GM23338 (cell line): ENCODE measurements around the gene BCL2. TPM values are rescaled to one million over a fixed set of nuclear protein-coding genes. Genes with fewer than 3 reads are reported as not detected.

Experiments used
- ATAC-seq: fragments of 200-7000 bp; cut with Tn5 transposase; 3 replicates; pipeline ENCODE4 v1.9.1; 2020
- DNase-seq: peaks from one replicate; pipeline ENCODE4 v3.0.0-alpha.2; 2015; ENCODE audit warnings: low spot score
- H2AFZ ChIP-seq: fragments of 200-600 bp; sonication (generic); 2 replicates; pipeline ENCODE4 v1.8.0; 2016; ENCODE audit warnings: antibody characterized with exemption, mild to moderate bottlenecking, moderate library complexity
- H3F3A ChIP-seq: fragments of 200-600 bp; sonication (generic); replicated peaks from 2 replicates; pipeline ENCODE4 v1.8.0; 2017; ENCODE audit warnings: antibody characterized with exemption, mixed run types, low read depth
- H3K27ac ChIP-seq: fragments of 200-600 bp; sonication (generic); 2 replicates; pipeline ENCODE4 v1.6.1; 2016; ENCODE audit warnings: low read depth
- H3K27me3 ChIP-seq: fragments of 200-600 bp; sonication (generic); 2 replicates; pipeline ENCODE4 v1.8.0; 2016; ENCODE audit warnings: mild to moderate bottlenecking, mixed run types, moderate library complexity; ENCODE audit not compliant: insufficient read depth
- H3K36me3 ChIP-seq: fragments of 200-600 bp; sonication (generic); 2 replicates; pipeline ENCODE4 v1.8.0; 2016; ENCODE audit warnings: mild to moderate bottlenecking; ENCODE audit not compliant: insufficient read depth
- H3K4me1 ChIP-seq: fragments of 200-600 bp; sonication (generic); 2 replicates; pipeline ENCODE4 v1.8.0; 2016; ENCODE audit warnings: mild to moderate bottlenecking, moderate library complexity; ENCODE audit not compliant: insufficient read depth
- H3K4me2 ChIP-seq: fragments of 200-600 bp; sonication (generic); 2 replicates; pipeline ENCODE4 v1.7.1; 2017; ENCODE audit warnings: mixed run types
- H3K4me3 ChIP-seq: fragments of 200-600 bp; sonication (generic); 2 replicates; pipeline ENCODE4 v1.6.1; 2016; ENCODE audit warnings: mixed run types
- H3K79me2 ChIP-seq: fragments of 200-600 bp; sonication (generic); replicated peaks from 2 replicates; pipeline ENCODE4 v1.8.0; 2017; ENCODE audit warnings: mild to moderate bottlenecking; ENCODE audit not compliant: insufficient read depth
- H3K9me2 ChIP-seq: fragments of 200-600 bp; sonication (generic); 2 replicates; pipeline ENCODE4 v1.8.0; 2017; ENCODE audit not compliant: insufficient read depth
- H4K20me1 ChIP-seq: fragments of 200-600 bp; sonication (generic); replicated peaks from 2 replicates; pipeline ENCODE4 v1.8.0; 2017; ENCODE audit warnings: mild to moderate bottlenecking; ENCODE audit not compliant: insufficient read depth
- H3K27ac Mint-ChIP-seq: 2 replicates; pipeline ENCODE4 v1.8.0; 2020; ENCODE audit warnings: inconsistent platforms, mild to moderate bottlenecking, moderate library complexity, mixed read lengths
- H3K27me3 Mint-ChIP-seq: 3 replicates; pipeline ENCODE4 v1.8.0; 2022; ENCODE audit warnings: low read depth, mild to moderate bottlenecking, moderate library complexity, mixed read lengths, inconsistent platforms; ENCODE audit not compliant: insufficient read depth, poor library complexity
- H3K36me3 Mint-ChIP-seq: 3 replicates; pipeline ENCODE4 v1.8.0; 2021; ENCODE audit warnings: low read depth, mild to moderate bottlenecking, inconsistent platforms, moderate library complexity, mixed read lengths
- H3K4me1 Mint-ChIP-seq: 3 replicates; pipeline ENCODE4 v1.8.0; 2020; ENCODE audit warnings: mild to moderate bottlenecking, inconsistent platforms, mixed read lengths
- H3K4me3 Mint-ChIP-seq: 3 replicates; pipeline ENCODE4 v1.8.0; 2021; ENCODE audit warnings: moderate library complexity, mild to moderate bottlenecking, inconsistent platforms, mixed read lengths
- H3K9me3 Mint-ChIP-seq: 3 replicates; pipeline ENCODE4 v1.8.0; 2020; ENCODE audit warnings: moderate library complexity, mild to moderate bottlenecking, inconsistent platforms, mixed read lengths
- EZH2phosphoT487 ChIP-seq: fragments of 200-600 bp; sonication (generic); IDR thresholded peaks from one replicate; pipeline ENCODE4 v1.8.1; 2018; ENCODE audit warnings: antibody characterized with exemption; ENCODE audit not compliant: unreplicated experiment
- NANOG ChIP-seq: IDR thresholded peaks from 2 replicates; pipeline ENCODE4 v1.6.1; 2016; ENCODE audit warnings: antibody characterized with exemption, borderline replicate concordance
- STAT1 ChIP-seq: IDR thresholded peaks from one replicate; pipeline ENCODE4 v1.6.1; 2016; ENCODE audit warnings: antibody characterized with exemption; ENCODE audit not compliant: unreplicated experiment
- ZNF331 ChIP-seq: fragments of 250-450 bp; sonication (Bioruptor Pico); IDR thresholded peaks from 2 replicates; pipeline ENCODE4 v1.5.0; 2020; ENCODE audit warnings: low read depth, mild to moderate bottlenecking, moderate library complexity
- polyA plus RNA-seq: library from polyadenylated mRNA; unstranded; fragments of >200 nt; fragmentation: Nextera tagmentation; extraction: Ambion mirVana; gene quantifications from 2 replicates; pipeline ENCODE4 v1.2.1, GENCODE V29; 2016
- total RNA-seq: library from RNA; depleted of rRNA; stranded (reverse); fragments of >200 nt; shearing (Covaris generic); gene quantifications from 2 replicates; pipeline ENCODE4 v1.2.3, GENCODE V29; 2014
- TF ChIP-seq, protein P1 (sequence below): IDR thresholded peaks from one replicate; pipeline ENCODE4 v1.6.1; 2018; ENCODE audit warnings: antibody characterized with exemption; ENCODE audit not compliant: unreplicated experiment
- TF ChIP-seq, protein P2 (sequence below): IDR thresholded peaks from 2 replicates; pipeline ENCODE4 v1.6.1; 2016; ENCODE audit warnings: antibody characterized with exemption
- TF ChIP-seq, protein P3 (sequence below), 2 experiments: fragments of 200-600 bp in 1 of 2; sonication (generic) in 1 of 2; conservative IDR thresholded peaks; 2 replicates each; pipeline versions ENCODE4 v1.5.1 to v1.6.1; 2016 to 2017; ENCODE audit warnings: antibody characterized with exemption in 2 of 2, low read depth in 2 of 2, mild to moderate bottlenecking in 2 of 2, moderate library complexity in 1 of 2
- TF ChIP-seq, protein P4 (sequence below): fragments of 250-450 bp; sonication (Bioruptor Pico); IDR thresholded peaks from 2 replicates; pipeline ENCODE4 v1.5.0; 2020; ENCODE audit warnings: mild to moderate bottlenecking, moderate library complexity

The BCL2 gene
- total and polyA plus RNA-seq, 2 experiments from 2014 or later: 1.2 to 4.0 TPM

DNA sequence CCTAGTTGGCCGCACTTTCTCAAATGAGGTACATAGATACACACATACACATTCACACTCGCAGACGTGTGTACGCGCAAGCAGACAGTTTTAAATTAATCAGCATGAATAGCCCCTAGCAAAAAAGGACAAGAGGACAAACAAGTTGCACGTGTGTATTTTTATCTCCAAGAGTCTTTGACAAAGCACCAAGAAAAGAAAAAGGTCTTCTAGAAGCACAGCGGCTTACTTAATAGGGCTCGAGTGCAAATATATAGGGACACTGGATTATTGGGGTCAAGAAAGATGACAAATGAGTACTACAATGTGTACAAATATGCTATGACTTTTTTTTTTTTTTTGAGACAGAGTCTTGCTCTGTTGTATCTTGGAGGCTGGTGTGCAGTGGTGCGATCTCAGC lies 1.7 kb upstream of the BCL2 start:
- Histone ChIP-seq H3K27me3 (peaks cover 46% of the 10 kb centered on the region), H3K9me2 (no peaks in the 10 kb centered on the region), H3K4me1 (peaks cover 27% of the 10 kb centered on the region), H3K4me2 (peak overlapping the region; percentile 92), H2AFZ (peak overlapping the region; percentile 90; the same call in 1 of the 2 replicates), H3K79me2 (no peaks in the 10 kb centered on the region), H3K27ac (no peak overlapping the region), H3F3A (peaks cover 7% of the 10 kb centered on the region; the same call in 1 of the 2 replicates), H3K36me3 (no peaks in the 10 kb centered on the region), H3K4me3 (peak overlapping the region; percentile 69), H4K20me1 (no peaks in the 10 kb centered on the region)
- Mint-ChIP-seq H3K4me3 (peak overlapping the region; percentile 92), H3K27ac (no peak overlapping the region), H3K4me1 (peaks cover 25% of the 10 kb centered on the region), H3K9me3 (no peaks in the 10 kb centered on the region; the same call in 2 of the 3 replicates), H3K27me3 (peaks cover 31% of the 10 kb centered on the region), H3K36me3 (no peaks in the 10 kb centered on the region; the same call in 2 of the 3 replicates)
- DNase-seq (no peak), ATAC-seq (no peak)
- no peak for TF ChIP-seq EZH2phosphoT487
- TF ChIP-seq, protein P1, sequence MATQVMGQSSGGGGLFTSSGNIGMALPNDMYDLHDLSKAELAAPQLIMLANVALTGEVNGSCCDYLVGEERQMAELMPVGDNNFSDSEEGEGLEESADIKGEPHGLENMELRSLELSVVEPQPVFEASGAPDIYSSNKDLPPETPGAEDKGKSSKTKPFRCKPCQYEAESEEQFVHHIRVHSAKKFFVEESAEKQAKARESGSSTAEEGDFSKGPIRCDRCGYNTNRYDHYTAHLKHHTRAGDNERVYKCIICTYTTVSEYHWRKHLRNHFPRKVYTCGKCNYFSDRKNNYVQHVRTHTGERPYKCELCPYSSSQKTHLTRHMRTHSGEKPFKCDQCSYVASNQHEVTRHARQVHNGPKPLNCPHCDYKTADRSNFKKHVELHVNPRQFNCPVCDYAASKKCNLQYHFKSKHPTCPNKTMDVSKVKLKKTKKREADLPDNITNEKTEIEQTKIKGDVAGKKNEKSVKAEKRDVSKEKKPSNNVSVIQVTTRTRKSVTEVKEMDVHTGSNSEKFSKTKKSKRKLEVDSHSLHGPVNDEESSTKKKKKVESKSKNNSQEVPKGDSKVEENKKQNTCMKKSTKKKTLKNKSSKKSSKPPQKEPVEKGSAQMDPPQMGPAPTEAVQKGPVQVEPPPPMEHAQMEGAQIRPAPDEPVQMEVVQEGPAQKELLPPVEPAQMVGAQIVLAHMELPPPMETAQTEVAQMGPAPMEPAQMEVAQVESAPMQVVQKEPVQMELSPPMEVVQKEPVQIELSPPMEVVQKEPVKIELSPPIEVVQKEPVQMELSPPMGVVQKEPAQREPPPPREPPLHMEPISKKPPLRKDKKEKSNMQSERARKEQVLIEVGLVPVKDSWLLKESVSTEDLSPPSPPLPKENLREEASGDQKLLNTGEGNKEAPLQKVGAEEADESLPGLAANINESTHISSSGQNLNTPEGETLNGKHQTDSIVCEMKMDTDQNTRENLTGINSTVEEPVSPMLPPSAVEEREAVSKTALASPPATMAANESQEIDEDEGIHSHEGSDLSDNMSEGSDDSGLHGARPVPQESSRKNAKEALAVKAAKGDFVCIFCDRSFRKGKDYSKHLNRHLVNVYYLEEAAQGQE: no peak
- TF ChIP-seq, protein P2, sequence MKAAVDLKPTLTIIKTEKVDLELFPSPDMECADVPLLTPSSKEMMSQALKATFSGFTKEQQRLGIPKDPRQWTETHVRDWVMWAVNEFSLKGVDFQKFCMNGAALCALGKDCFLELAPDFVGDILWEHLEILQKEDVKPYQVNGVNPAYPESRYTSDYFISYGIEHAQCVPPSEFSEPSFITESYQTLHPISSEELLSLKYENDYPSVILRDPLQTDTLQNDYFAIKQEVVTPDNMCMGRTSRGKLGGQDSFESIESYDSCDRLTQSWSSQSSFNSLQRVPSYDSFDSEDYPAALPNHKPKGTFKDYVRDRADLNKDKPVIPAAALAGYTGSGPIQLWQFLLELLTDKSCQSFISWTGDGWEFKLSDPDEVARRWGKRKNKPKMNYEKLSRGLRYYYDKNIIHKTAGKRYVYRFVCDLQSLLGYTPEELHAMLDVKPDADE: no peak

DNA sequence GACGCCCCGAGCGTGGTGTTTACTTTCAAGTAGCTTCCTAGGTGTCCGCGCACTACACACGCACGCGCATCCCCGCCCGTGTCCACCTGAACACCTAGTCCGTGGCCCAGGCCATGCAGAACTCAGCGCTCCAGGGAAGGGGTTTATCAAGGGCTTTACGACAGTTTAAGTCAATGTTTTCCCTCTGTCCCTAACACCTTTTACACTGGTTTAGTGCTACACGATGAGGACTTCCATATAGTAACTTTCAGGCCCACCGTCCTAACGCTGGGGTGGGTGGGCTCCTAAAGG lies 1.4 kb upstream of the BCL2 start:
- H3K79me2 ChIP-seq: no peaks in the 10 kb centered on the region
- Mint-ChIP-seq H3K27me3 (peaks cover 31% of the 10 kb centered on the region), H3K4me3 (peak overlapping the region; percentile 92), H3K9me3 (no peaks in the 10 kb centered on the region; the same call in 2 of the 3 replicates), H3K27ac (no peak overlapping the region), H3K36me3 (no peaks in the 10 kb centered on the region; the same call in 2 of the 3 replicates), H3K4me1 (peaks cover 25% of the 10 kb centered on the region)
- no peaks in the 10 kb centered on the region for H3K9me2 ChIP-seq
- H3K4me3 ChIP-seq: peak overlapping the region; percentile 69
- peaks cover 46% of the 10 kb centered on the region for H3K27me3 ChIP-seq
- H2AFZ ChIP-seq: peak overlapping the region; percentile 90; the same call in 1 of the 2 replicates
- H4K20me1 ChIP-seq: no peaks in the 10 kb centered on the region
- H3K27ac ChIP-seq: no peak overlapping the region
- no peaks in the 10 kb centered on the region for H3K36me3 ChIP-seq
- DNase-seq (no peak), ATAC-seq (peak; percentile 4; the same call in 2 of the 3 replicates)
- H3K4me1 ChIP-seq: peaks cover 27% of the 10 kb centered on the region
- H3K4me2 ChIP-seq: peak overlapping the region; percentile 92
- peaks cover 7% of the 10 kb centered on the region; the same call in 1 of the 2 replicates for H3F3A ChIP-seq
- no peak for TF ChIP-seq ZNF331 (CRISPR knock-in tag)
- TF ChIP-seq STAT1: no peak
- TF ChIP-seq EZH2phosphoT487: no peak
- TF ChIP-seq, protein P3, sequence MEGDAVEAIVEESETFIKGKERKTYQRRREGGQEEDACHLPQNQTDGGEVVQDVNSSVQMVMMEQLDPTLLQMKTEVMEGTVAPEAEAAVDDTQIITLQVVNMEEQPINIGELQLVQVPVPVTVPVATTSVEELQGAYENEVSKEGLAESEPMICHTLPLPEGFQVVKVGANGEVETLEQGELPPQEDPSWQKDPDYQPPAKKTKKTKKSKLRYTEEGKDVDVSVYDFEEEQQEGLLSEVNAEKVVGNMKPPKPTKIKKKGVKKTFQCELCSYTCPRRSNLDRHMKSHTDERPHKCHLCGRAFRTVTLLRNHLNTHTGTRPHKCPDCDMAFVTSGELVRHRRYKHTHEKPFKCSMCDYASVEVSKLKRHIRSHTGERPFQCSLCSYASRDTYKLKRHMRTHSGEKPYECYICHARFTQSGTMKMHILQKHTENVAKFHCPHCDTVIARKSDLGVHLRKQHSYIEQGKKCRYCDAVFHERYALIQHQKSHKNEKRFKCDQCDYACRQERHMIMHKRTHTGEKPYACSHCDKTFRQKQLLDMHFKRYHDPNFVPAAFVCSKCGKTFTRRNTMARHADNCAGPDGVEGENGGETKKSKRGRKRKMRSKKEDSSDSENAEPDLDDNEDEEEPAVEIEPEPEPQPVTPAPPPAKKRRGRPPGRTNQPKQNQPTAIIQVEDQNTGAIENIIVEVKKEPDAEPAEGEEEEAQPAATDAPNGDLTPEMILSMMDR (conservative IDR thresholded peaks at IDR 0.05; ENCODE audit: low read depth in 2 of 2): no peak
- TF ChIP-seq, protein P4, sequence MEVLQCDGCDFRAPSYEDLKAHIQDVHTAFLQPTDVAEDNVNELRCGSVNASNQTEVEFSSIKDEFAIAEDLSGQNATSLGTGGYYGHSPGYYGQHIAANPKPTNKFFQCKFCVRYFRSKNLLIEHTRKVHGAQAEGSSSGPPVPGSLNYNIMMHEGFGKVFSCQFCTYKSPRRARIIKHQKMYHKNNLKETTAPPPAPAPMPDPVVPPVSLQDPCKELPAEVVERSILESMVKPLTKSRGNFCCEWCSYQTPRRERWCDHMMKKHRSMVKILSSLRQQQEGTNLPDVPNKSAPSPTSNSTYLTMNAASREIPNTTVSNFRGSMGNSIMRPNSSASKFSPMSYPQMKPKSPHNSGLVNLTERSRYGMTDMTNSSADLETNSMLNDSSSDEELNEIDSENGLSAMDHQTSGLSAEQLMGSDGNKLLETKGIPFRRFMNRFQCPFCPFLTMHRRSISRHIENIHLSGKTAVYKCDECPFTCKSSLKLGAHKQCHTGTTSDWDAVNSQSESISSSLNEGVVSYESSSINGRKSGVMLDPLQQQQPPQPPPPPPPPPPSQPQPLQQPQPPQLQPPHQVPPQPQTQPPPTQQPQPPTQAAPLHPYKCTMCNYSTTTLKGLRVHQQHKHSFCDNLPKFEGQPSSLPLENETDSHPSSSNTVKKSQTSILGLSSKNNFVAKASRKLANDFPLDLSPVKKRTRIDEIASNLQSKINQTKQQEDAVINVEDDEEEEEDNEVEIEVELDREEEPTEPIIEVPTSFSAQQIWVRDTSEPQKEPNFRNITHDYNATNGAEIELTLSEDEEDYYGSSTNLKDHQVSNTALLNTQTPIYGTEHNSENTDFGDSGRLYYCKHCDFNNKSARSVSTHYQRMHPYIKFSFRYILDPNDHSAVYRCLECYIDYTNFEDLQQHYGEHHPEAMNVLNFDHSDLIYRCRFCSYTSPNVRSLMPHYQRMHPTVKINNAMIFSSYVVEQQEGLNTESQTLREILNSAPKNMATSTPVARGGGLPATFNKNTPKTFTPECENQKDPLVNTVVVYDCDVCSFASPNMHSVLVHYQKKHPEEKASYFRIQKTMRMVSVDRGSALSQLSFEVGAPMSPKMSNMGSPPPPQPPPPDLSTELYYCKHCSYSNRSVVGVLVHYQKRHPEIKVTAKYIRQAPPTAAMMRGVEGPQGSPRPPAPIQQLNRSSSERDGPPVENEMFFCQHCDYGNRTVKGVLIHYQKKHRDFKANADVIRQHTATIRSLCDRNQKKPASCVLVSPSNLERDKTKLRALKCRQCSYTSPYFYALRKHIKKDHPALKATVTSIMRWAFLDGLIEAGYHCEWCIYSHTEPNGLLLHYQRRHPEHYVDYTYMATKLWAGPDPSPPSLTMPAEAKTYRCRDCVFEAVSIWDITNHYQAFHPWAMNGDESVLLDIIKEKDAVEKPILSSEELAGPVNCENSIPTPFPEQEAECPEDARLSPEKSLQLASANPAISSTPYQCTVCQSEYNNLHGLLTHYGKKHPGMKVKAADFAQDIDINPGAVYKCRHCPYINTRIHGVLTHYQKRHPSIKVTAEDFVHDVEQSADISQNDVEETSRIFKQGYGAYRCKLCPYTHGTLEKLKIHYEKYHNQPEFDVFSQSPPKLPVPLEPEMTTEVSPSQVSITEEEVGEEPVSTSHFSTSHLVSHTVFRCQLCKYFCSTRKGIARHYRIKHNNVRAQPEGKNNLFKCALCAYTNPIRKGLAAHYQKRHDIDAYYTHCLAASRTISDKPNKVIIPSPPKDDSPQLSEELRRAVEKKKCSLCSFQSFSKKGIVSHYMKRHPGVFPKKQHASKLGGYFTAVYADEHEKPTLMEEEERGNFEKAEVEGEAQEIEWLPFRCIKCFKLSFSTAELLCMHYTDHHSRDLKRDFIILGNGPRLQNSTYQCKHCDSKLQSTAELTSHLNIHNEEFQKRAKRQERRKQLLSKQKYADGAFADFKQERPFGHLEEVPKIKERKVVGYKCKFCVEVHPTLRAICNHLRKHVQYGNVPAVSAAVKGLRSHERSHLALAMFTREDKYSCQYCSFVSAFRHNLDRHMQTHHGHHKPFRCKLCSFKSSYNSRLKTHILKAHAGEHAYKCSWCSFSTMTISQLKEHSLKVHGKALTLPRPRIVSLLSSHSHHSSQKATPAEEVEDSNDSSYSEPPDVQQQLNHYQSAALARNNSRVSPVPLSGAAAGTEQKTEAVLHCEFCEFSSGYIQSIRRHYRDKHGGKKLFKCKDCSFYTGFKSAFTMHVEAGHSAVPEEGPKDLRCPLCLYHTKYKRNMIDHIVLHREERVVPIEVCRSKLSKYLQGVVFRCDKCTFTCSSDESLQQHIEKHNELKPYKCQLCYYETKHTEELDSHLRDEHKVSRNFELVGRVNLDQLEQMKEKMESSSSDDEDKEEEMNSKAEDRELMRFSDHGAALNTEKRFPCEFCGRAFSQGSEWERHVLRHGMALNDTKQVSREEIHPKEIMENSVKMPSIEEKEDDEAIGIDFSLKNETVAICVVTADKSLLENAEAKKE (CRISPR knock-in tag): no peak
- no peak for TF ChIP-seq NANOG
